Mucosa of descending colon (tissue), 3 donors: Measurements from ENCODE around the gene DAGLB. TPM values are rescaled to one million over a fixed set of nuclear protein-coding genes. Genes with fewer than 3 reads are reported as not detected.
"Not testable (repeated sequence)": the region's sequence is repeated elsewhere in the genome, so short reads cannot be mapped to it uniquely, and the experiment has no call there.

ENCODE experiments used
- ATAC-seq: fragments of 200-7000 bp; cut with Tn5 transposase; one replicate; pipeline ENCODE4 v1.9.1; 2020; ENCODE audit warnings: mild to moderate bottlenecking, moderate library complexity
- DNase-seq, 3 donors: peaks; one replicate each; pipeline ENCODE4 v3.0.0-alpha.2; 2020
- H3K36me3 ChIP-seq: fragments of 200-600 bp; one replicate; pipeline ENCODE4 v1.8.0; 2021; ENCODE audit warnings: low read depth, mild to moderate bottlenecking
- H3K4me1 ChIP-seq: fragments of 200-600 bp; one replicate; pipeline ENCODE4 v1.8.0; 2021; ENCODE audit warnings: low read depth, mild to moderate bottlenecking
- H3K4me3 ChIP-seq: fragments of 200-600 bp; one replicate; pipeline ENCODE4 v1.8.0; 2021; ENCODE audit warnings: mild to moderate bottlenecking
- H3K9me3 ChIP-seq: fragments of 200-600 bp; one replicate; pipeline ENCODE4 v1.8.0; 2021; ENCODE audit warnings: mild to moderate bottlenecking
- intact Hi-C, 2 donors: fragments of 100-400 bp; cut with DNase I in 1 of 2; cut with micrococcal nuclease in 1 of 2; formaldehyde crosslinking; loops; one replicate each; pipeline versions ENCODE4 v1.11.0 to v1.11.1; 2022; cut with DNase I, micrococcal nuclease
- total RNA-seq, 3 donors: library from RNA; stranded (reverse); fragmentation: NEBNext Ultra II Directional in 2 of 3; extraction: Animal tissue kit (Norgen Biotek cat#: 25700) in 2 of 3; gene quantifications; one replicate each; pipeline versions ENCODE4 v1.2.1 to v1.2.4, GENCODE V29; 2021 to 2023
- TF ChIP-seq, protein P1 (sequence below): fragments of 200-600 bp; IDR thresholded peaks from one replicate; pipeline ENCODE4 v1.8.0; 2022; ENCODE audit warnings: antibody characterized with exemption, mild to moderate bottlenecking
- donor health status: DM: no; HTN: no; CAD: no; lungs with moderate emphysema.
- donor health status: DM: no; HTN: no; CAD: no.
- donor health status: DM: no; HTN: yes; CAD: no.

DAGLB gene
- total RNA-seq, 3 donors from 2014 or later = 18.4 to 25.4 (median 20.3) TPM

DNA sequence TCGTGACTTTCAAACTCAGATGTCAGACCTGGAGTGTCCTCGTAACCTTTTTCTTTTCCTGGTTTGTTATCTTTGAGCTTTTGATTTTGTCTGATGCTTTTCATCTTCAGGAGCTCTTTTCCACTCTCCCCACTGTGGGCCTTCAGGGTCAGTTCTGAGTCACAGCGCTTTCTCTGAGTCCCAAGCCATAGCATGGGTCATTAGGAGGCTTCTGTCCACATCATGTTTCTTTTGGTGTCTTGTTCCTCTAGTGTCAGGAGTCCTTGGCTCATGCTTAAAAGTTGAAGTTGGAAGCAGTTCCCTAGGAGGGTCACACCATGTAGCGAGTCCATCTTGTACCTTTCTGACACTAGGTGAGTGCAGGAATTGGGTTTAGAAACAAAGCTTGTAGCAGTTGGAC lies 40.3 kb downstream of the DAGLB start:
- Histone ChIP-seq H3K9me3 (no peaks in the 10 kb centered on the region), H3K36me3 (no peaks in the 10 kb centered on the region), H3K4me1 (no peaks in the 10 kb centered on the region), H3K4me3 (no peak overlapping the region)
- intact Hi-C loops = no loop called here
- DNase-seq (no peak), ATAC-seq (no peak)
- TF ChIP-seq, protein P1, sequence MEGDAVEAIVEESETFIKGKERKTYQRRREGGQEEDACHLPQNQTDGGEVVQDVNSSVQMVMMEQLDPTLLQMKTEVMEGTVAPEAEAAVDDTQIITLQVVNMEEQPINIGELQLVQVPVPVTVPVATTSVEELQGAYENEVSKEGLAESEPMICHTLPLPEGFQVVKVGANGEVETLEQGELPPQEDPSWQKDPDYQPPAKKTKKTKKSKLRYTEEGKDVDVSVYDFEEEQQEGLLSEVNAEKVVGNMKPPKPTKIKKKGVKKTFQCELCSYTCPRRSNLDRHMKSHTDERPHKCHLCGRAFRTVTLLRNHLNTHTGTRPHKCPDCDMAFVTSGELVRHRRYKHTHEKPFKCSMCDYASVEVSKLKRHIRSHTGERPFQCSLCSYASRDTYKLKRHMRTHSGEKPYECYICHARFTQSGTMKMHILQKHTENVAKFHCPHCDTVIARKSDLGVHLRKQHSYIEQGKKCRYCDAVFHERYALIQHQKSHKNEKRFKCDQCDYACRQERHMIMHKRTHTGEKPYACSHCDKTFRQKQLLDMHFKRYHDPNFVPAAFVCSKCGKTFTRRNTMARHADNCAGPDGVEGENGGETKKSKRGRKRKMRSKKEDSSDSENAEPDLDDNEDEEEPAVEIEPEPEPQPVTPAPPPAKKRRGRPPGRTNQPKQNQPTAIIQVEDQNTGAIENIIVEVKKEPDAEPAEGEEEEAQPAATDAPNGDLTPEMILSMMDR = no peak

DNA sequence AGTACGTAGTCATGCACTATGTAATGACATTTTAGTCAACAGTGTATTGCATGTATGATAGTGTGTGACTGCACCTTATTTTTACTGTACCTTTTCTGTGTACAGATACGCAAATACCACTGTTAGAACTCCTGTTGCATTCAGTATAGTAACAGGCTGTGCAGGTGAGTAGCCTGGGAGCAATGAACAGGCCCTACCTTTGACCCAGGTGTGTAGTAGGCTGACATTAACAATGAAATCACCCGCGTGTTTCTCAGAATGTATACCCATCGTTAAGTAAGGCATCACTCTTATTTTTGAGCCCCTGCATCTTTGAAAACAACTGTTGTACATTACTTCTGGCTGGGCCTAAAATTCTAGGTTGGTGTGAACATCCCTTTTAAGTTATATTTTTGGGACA lies 41.6 kb downstream of the DAGLB start:
- intact Hi-C loops = no loop called here
- Histone ChIP-seq H3K4me1 (no peaks in the 10 kb centered on the region), H3K9me3 (no peaks in the 10 kb centered on the region), H3K4me3 (no peak overlapping the region), H3K36me3 (no peaks in the 10 kb centered on the region)
- TF ChIP-seq, protein P1 = no peak
- ATAC-seq = no peak
- DNase-seq = no peak

DNA sequence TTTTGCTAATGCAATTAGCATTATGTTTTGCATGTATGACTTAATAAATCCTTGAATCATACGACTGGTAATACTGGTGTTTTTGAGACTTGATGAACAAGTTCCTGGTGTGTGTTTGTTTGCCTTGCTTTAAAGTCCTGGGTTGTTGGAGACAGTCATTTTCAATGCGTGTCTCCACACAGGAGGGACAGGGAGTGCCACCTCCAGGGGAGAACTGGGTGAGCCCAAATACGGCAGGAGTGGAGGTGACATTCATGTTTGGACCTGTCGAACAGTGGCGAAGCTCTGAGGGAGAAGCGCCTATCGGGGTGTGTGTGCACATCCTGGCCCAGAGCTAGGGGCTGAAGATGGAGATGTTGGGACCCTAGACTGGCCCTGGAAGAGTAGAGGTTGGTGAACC lies 43.8 kb downstream of the DAGLB start:
- no peak overlapping the region for H3K4me3 ChIP-seq
- DNase-seq = no peak
- no peaks in the 10 kb centered on the region for H3K36me3 ChIP-seq
- H3K4me1 ChIP-seq = no peaks in the 10 kb centered on the region
- H3K9me3 ChIP-seq = no peaks in the 10 kb centered on the region
- intact Hi-C loops = no loop called here
- peak; percentile 6 for ATAC-seq
- TF ChIP-seq, protein P1 = no peak

DNA sequence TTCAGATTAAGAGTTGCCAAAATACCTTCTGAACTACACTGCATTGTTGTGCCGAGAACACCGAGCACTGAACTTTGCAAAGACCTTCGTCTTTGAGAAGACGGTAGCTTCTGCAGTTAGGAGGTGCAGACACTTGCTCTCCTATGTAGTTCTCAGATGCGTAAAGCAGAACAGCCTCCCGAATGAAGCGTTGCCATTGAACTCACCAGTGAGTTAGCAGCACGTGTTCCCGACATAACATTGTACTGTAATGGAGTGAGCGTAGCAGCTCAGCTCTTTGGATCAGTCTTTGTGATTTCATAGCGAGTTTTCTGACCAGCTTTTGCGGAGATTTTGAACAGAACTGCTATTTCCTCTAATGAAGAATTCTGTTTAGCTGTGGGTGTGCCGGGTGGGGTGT lies 45.0 kb downstream of the DAGLB start:
- DNase-seq (no peak), ATAC-seq (no peak)
- Histone ChIP-seq H3K36me3 (no peaks in the 10 kb centered on the region), H3K4me1 (no peaks in the 10 kb centered on the region), H3K4me3 (no peak overlapping the region), H3K9me3 (no peaks in the 10 kb centered on the region)
- intact Hi-C loops = no loop called here
- TF ChIP-seq, protein P1 = no peak

DNA sequence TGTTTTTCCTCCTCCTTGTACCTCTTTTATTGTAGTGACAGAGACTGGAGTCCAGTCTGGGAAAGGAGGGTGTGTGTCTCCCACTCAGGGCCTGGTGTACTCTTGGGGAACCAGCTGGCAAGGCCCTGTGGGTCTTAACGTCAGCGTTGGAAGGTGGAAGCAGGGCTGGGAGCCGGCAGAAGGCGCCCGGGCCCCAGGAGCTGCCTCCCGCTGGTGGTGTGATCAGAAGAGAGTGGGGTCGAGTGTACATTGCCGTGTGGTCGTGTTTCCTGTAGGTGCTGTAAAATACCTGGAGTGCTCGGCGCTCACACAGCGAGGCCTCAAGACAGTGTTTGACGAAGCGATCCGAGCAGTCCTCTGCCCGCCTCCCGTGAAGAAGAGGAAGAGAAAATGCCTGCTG lies 45.7 kb downstream of the DAGLB start:
- intact Hi-C loops = no loop called here
- ATAC-seq (no peak), DNase-seq (no peak)
- no peaks in the 10 kb centered on the region for H3K9me3 ChIP-seq
- TF ChIP-seq, protein P1 = no peak
- H3K36me3 ChIP-seq = no peaks in the 10 kb centered on the region
- peaks cover 2% of the 10 kb centered on the region for H3K4me1 ChIP-seq
- no peak overlapping the region for H3K4me3 ChIP-seq

DNA sequence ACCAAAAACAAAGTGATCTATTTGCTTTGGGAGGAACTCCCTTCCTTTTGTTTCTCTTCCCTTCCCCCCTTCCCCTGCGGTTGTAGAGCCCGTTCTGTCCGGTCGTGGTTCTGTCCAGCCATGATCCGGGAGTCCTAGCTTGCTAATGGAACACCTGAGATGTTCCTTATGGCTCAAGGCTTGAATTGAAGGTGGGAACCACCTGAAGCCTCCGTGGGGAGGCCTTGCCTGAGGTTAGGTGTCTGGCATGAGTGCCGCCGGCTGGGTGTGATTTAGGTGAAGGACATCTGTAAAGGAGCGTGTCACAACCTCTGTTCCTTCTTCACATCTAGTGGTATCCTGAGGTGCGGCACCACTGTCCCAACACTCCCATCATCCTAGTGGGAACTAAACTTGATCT lies 46.2 kb downstream of the DAGLB start:
- TF ChIP-seq, protein P1 = no peak
- intact Hi-C loops = no loop called here
- no peak for ATAC-seq
- Histone ChIP-seq H3K9me3 (no peaks in the 10 kb centered on the region), H3K4me3 (no peak overlapping the region), H3K4me1 (peaks cover 3% of the 10 kb centered on the region), H3K36me3 (no peaks in the 10 kb centered on the region)
- no peak for DNase-seq

DNA sequence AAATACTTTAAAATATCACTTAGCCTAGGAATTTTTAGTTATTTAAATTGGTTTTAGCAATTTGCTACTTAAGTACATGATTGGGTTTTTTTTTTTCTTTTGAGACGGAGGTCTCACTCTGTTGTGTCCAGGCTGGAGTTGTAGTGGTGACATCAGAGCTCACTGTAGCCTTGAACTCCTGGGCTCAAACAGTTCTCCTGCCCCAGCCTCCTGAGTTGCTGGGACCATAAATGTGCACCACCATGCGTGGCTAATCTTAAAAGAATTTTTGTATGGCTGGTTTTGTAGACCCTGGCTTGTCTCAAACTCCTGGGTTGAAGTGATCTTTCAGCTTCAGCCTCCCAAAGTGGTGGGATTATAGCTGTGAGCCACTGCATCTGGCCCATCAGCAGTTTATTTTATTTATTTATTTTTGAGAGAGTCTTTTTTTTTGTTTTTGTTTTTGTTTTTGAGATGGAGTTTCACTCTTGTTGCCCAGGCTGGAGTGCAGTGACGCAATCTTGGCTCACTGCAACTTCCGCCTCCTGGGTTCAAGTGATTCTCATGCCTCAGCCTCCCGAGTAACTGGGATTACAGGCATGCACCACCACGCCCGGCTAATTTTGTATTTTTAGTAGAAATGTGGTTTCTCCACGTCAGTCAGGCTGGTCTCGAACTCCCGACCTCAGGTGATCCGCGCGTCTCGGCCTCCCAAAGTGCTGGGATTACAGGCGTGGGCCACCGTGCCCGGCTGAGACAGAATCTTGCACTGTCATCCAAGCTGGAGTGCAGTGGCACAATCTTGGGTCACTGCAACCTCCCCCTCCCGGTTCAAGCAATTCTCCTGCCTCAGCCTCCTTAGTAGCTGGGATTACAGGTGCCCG lies 47.3 kb downstream of the DAGLB start:
- H3K4me3 ChIP-seq, ATAC-seq, intact Hi-C loops, H3K9me3 ChIP-seq, DNase-seq, H3K36me3 ChIP-seq, H3K4me1 ChIP-seq: not testable (repeated sequence)
